HT-29 (cell line): ENCODE measurements around the gene DNAH17. TPM values are rescaled to one million over a fixed set of nuclear protein-coding genes. Genes with fewer than 3 reads are reported as not detected.

Experiments used
- DNase-seq: peaks from one replicate; pipeline ENCODE4 v3.0.0-alpha.2; 2015; ENCODE audit warnings: low spot score
- total RNA-seq: library from RNA; depleted of rRNA; stranded (reverse); fragments of >200 nt; shearing (Covaris generic); gene quantifications from 2 replicates; pipeline ENCODE4 v1.2.3, GENCODE V29; 2014

The DNAH17 gene
- total RNA-seq, 1 experiment from 2014 or later, result not detected

DNA sequence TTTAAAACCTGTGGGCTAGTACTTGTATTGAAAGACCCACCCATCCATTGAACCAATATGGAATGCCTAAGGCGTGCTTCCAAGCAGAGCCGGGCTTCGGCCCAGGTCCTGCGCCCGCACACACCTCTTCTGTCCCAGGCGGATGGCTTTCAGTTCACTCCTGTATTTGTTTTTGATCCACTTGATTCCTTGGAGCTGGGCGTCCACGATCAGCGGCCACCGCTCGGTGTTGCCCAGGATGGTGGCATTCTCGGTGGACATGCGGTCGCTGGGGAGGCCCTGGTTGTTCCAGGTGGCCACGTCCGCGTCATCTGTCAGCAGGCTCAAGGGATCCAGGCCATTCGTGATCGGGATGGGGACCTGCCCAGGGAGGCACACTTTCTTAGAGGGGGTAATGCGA lies 122.8 kb downstream of the DNAH17 start:
- no peak for DNase-seq

GRCh38 chr17:78451753-78452152 lies 125.4 kb downstream of the DNAH17 start:
- DNase-seq, result no peak

DNA sequence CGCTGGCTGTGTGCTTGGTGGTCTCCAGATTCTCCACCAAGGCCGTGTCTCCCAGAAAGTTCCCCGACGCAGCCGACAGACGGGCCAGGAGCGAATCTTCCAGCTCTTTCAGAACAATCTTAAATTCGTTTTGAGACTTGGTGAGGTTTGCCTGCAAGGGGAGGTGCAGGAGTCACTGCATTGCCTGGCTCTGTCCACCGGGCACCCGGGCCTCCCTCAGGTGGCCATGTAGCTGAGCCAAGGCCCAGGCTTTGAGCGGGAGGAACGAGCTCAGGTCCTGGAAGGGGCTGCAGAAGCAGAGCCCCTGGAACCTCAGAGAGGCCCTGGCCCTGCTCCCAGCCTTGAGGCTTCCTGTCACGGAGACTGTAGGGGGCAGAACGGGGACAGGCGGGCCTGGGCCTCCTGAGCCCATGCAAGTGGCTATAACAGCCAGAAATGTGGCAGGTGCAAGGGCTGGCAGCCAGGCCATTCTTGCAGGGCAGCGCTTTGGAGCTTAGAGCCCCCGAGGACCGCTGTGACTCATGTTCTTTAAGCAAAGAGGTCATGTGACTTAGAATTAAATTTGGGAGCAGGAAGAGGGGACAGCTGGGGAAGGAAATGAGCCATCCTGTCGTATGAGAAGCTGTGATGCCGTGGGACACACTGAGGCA lies 126.4 kb downstream of the DNAH17 start:
- no peak for DNase-seq

DNA sequence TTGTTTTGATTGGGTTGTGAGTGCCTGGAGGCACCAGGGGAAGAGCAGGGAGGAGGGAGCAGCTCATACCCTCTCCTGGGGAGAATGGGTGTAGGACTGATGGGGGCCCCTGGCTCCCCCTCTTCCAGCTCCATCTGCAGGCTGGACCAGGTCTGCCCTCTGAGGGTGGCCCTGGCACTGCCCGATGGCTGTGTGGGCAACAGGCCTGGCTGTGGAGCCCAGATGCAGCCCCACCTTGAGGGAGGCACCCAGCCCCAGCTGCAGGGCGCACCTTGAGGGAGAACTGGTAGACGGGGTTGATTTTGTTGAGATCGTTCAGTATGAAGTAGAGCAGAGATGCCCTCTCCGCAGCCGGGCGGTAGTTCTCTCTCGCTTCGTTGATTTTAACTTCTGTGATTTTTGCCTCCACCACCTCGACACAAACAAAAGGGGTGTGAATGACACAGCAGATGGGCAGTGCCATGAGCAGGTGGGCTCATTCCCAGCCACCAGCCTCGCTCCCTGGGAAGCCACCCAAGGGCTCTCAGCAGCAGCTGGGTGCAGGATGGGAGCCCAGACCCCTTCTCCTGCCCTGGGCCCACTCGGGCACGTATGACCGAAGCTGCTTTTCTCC lies 127.1 kb downstream of the DNAH17 start:
- no peak for DNase-seq

- no peak for DNase-seq
Observed at GRCh38 chr17:78448356-78448993, 128.7 kb downstream of the DNAH17 start.

DNA sequence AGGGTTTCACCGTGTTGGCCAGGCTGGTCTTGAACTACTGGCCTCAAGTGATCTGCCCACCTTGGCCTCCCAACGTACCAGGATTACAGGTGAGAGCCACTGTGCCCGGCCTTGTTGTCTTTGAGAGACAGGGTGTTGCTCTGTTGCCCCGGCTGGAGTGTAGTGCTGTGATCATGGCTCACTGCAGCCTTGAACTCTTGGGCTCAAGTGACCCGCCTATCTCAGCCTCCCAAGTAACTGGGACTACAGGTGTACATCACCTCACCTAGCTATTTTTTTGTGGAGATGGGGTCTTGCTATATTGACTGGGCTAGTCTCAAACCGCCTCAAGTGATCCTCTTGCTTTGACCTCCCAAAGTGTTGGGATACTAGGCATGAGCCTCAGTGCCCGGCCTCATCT lies 130.4 kb downstream of the DNAH17 start:
- no peak for DNase-seq

DNA sequence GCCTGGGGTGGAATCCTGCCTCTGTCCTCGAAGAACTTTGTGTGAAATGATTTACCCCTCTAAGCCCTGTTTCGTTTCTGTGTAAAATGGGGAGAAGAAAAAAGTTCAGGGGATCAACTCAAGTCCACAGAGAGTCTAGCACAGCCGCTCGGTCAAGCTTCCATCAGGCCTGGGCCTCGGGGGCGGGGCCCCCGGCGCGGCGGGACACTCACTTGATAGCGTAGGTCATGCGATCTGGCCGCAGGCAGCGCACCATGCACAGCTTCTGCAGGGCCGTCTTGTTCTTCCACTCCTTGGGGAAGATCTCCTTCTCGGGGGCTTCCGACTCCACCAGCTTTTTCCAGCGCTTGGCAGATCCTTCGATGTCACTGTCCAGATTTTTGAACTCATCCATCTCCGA lies 132.8 kb downstream of the DNAH17 start:
- DNase-seq, result no peak

GRCh38 chr17:78442648-78443218 lies 134.5 kb downstream of the DNAH17 start:
- DNase-seq, result no peak

GRCh38 chr17:78441271-78441971 lies 135.8 kb downstream of the DNAH17 start:
- DNase-seq, result no peak

- no peak for DNase-seq
Observed at GRCh38 chr17:78438694-78439325, 138.4 kb downstream of the DNAH17 start.

GRCh38 chr17:78438271-78438691 lies 138.9 kb downstream of the DNAH17 start:
- no peak for DNase-seq

GRCh38 chr17:78437508-78438169 lies 139.6 kb downstream of the DNAH17 start:
- DNase-seq, result no peak

DNA sequence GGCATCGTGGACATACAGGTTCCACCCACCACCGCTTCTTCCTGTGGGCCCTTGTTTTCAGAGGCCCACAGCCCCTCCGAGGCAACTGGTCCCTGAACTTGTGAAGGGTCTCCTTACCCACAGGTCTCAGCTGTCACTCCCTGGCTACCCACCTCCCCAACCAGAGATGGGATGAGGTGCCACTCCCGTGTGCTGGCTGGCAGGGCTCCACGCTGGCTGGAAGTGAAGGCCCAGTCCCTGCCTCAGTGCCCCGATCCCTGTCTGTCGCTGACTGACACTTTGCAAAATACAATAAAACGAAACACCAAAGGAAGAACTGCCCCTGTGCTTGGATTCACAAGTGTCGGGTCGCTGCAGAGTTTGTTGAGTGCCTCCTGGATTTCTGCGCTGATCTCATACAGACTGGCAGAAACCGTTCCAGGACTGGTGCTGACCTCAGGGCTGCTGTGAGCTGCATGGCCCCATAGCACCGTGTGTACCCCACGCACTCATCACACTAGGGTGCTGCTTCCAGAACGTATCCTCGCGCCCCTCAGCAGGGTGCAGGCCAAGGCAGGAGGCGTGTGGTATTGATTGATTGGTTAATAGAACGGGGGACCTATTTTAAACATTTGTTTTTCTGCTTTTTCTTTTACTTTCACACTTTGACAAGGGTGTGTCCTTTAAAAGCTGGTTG lies 141.7 kb downstream of the DNAH17 start:
- no peak for DNase-seq

DNA sequence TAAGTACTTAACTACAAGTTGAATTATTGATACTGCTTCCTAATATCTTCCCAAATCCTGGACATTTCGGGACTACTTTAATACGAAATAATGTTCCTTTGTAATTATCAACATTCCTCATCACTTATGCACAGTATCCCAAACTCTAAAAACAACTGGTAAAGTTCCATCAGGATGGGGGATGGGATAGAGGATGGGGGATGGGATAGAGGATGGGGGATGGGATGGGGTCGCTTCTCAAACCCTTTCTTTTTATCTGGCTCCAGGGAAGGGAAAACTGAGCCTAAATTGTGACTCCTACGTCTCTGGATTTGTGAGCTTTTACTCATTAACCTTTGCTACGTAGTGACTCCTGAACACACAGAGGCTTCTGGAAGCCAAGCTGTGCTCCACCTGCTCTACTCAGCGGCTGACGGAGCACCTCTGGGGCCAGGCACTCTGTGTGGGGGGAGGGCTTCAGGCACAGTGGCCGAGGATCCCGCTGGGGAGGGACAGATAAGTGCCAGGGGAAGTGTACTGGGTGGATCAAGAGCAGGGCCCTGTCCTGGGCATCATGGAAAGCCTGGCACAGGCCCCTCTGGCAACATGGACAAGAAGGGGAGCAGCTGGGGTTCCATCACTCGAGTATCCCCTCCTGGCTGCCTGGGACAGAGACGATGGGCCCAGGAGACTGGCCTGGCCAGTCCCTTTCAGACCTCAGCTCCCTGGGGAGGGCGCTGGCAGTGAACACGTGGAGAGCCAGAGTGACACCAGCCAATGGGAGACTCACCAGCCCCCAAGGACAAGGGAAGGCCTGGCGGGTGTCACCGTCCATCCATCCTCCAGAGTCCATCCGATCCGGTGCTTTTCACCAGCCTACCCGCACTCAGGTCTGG lies 142.5 kb downstream of the DNAH17 start:
- DNase-seq, result no peak

DNA sequence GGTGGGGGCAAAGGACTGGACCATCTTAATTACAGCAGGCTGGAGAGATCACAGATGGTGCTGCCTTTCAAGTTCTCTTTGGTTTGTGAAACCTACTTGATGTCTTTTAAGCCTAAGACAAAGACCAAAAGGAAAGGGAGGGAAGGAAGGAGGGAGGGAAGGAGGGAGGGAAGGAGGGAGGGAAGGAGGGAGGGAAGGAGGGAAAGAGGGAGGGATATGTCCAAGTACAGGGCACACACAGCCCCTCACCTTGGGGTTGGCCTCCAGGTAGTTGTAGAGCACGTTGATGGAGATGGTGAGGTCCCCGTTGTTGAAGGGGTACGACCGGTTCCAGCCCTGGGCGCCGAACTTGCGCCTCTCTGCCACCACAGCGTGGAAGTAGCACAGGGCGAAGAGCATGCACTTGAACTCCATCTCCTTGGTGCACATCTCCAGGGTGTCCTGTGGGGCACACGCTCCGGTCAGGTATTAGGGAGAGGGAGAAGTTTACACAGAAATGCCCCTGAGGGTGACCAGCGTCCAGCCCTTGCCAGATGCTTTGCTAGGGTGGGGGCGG lies 143.3 kb downstream of the DNAH17 start:
- no peak for DNase-seq

DNA sequence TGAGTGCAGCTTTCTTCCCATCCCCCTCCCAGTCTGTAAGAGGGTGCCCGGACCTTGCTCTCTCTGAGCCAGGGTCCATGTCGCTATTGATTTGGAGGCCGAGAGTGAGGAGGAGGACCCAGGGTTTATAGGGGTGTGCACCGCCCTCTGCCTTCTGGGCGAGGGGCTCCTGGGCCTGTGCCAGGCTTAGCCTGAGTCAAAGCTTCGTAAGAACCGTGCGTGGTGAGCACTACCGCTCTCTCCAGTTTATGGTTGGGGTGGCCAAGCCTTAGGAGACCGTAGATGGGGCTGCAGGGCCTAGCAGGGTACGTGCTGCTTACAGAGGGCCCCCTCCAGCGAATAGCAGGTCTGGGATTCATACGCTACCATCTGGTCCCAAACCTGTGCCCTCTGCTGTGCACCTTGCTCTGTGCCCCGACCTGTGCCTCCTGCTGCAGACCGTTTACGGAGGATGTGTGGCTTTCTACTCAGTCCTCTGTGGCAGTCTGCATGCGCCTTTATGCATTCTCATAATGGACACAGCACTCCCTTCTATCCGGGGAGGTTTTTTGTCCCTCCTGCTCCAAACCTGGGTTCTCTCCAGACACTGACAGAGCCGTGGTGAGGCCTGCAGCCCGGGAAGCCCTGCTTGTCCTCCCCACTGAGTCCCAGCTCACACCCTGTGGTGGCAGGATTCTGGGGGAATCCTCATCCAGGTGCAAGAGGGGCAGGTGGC lies 144.0 kb downstream of the DNAH17 start:
- no peak for DNase-seq

DNA sequence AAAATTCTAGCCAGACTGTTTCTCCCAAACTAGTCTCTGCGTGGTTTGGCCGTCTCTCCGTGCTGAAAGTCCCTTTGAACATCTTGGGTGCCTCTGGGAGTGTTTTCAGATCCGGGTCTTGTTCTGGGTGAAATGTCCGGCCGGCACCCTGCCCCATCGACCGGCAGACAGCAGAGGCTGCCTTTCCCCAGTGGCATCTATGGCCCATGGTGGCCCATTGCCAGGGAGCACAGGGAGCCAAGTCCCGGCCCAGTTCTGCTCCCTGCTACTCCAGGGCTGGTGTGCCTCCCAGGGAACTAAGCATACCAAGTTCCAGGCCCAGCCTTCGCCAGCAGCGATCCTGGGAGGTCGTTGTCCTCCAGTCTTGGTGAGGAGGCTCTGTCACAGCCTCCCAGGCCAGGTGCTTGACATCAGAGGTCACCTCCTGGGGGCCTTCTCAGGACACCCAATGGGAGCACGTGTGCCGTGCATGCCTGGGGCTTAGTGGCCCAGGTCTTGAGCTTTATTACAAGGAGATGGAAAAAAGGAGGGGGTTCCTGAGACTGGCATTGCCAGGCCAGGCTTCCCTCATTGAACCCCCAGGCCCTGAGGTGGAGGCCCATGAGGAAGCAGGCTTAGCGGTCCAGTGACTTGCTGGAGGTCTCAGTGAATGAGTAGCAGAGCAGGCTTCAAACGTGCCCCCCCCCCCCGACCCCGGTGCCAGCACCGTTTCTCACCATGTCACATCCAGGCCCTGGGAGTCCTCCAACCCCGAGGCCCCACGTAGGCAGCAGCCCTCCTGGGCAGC lies 144.8 kb downstream of the DNAH17 start:
- no peak for DNase-seq

- no peak for DNase-seq
Observed at GRCh38 chr17:78431692-78431958, 145.6 kb downstream of the DNAH17 start.
